Sigmoid colon (tissue), 7 donors: Measurements from ENCODE around the gene IL6R. TPM values are rescaled to one million over a fixed set of nuclear protein-coding genes. Genes with fewer than 3 reads are reported as not detected.

Experiments
- DNase-seq: peaks from one replicate; pipeline ENCODE4 v3.0.0-alpha.2; 2019
- H3K27ac ChIP-seq, 4 donors: fragments of 200-600 bp; sonication (generic); one replicate each; pipeline ENCODE4 v1.5.1; 2016 to 2019; ENCODE audit warnings: mild to moderate bottlenecking in 1 of 4
- H3K27me3 ChIP-seq, 3 donors: fragments of 200-600 bp; sonication (generic); one replicate each; pipeline ENCODE4 v1.5.1; 2019; ENCODE audit warnings: mild to moderate bottlenecking in 1 of 3
- H3K36me3 ChIP-seq, 4 donors: fragments of 200-600 bp; sonication (generic); one replicate each; pipeline ENCODE4 v1.5.1; 2016 to 2019
- H3K4me1 ChIP-seq, 4 donors: fragments of 200-600 bp; sonication (generic); one replicate each; pipeline ENCODE4 v1.5.1; 2017 to 2019
- H3K4me3 ChIP-seq, 4 donors: fragments of 200-600 bp; sonication (generic); one replicate each; pipeline ENCODE4 v1.5.1; 2017 to 2019; ENCODE audit warnings: mild to moderate bottlenecking in 2 of 4, moderate library complexity in 1 of 4
- H3K9me3 ChIP-seq, 4 donors: fragments of 200-600 bp in 3 of 4; sonication (generic) in 3 of 4; one replicate each; pipeline versions ENCODE4 v1.5.1 to v1.6.1; 2013 to 2019
- EP300 ChIP-seq, 4 donors: sonication (generic); formaldehyde crosslinking; IDR thresholded peaks; one replicate each; pipeline ENCODE4 v1.6.1; 2017; ENCODE audit warnings: antibody characterized with exemption in 4 of 4
- POLR2A ChIP-seq, 2 donors: fragments of 450-650 bp; IDR thresholded peaks; one replicate each; pipeline ENCODE4 v1.6.1; 2016; ENCODE audit warnings: antibody characterized with exemption in 2 of 2, mild to moderate bottlenecking in 2 of 2, moderate library complexity in 2 of 2
- POLR2AphosphoS5 ChIP-seq, 4 donors: sonication (generic); formaldehyde crosslinking; IDR thresholded peaks; one replicate each; pipeline ENCODE4 v1.6.1; 2017; ENCODE audit warnings: antibody characterized with exemption in 4 of 4
- WGBS, 2 donors: extraction: QIAGEN DNeasy Blood & Tissue Kit; methylation state at CpG; one replicate each; pipeline ENCODE4 v1.1.7; 2013; 5-methylcytosine and 5-hydroxymethylcytosine counted together
- intact Hi-C: fragments of 100-400 bp; cut with DNase I; formaldehyde crosslinking; loops from one replicate; pipeline ENCODE4 v1.15.1; 2023
- polyA plus RNA-seq, 3 donors: library from polyadenylated mRNA; stranded (reverse); fragments of 200-250 nt; gene quantifications; one replicate each; pipeline ENCODE4 v1.2.3, GENCODE V29; 2013
- total RNA-seq, 4 donors: library from RNA; depleted of rRNA; stranded (reverse); fragments of >200 nt; gene quantifications; one replicate each; pipeline ENCODE4 v1.1.0, GENCODE V29; 2016
- TF ChIP-seq, protein P1 (sequence below), 4 experiments: fragments of 450-650 bp in 3 of 4; fragments of 200-600 bp in 1 of 4; IDR thresholded peaks; one replicate each; pipeline ENCODE4 v1.5.1; 2016 to 2019; ENCODE audit warnings: antibody characterized with exemption in 4 of 4, mild to moderate bottlenecking in 3 of 4, moderate library complexity in 2 of 4
- donor health status: healthy with polysubstance abuse.
- donor health status: Bipolar disorder and iron deficiency.
- donor health status: healthy.

IL6R gene
- total and polyA plus RNA-seq, 7 donors, result 3.0 to 40.2 (median 22.9) TPM

DNA sequence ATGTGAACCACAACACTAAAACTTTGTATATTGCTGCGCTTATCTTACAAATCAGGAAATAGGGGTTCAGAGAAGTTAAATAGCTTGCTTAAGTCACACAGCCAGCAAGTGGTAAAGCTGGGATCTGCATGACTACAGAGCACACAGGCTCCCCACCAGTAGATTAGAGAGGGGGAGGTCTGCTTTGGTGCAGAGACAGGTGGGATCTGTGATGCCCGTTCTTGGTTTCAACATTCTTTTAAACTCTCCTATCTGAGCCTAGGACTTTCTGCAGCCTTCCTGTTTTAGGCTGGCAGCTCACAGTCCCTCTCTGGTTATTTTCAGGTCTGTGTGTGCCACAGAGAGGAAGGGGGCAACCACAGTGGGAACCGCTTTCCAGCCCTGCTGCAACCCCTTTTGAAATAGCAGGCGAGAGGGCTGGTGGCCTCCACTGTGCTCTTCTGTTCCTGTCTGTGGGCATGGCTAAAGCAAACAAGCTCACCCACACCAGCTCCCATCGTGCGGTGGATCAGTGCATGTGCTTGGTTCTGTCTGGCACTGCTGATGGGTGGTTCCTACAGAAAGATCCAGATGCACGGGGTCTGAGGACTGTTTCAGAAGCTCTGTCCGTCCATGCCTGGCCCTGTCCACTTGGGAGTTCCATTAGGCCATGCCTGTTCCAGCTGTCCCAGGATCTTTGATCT, 1.7 kb upstream of the IL6R start:
- H3K27me3 ChIP-seq, result no peaks in the 10 kb centered on the region
- H3K9me3 ChIP-seq, result no peaks in the 10 kb centered on the region
- peaks cover 0 to 29% (median 26%) of the 10 kb centered on the region in 4 donors for H3K4me1 ChIP-seq
- WGBS, 2 donors, result 56 to 82% methylated on average over 8 of the region's 8 CpGs
- intact Hi-C loops, result loop anchor here (5.0 kb wide), 1 partner anchor 71 kb away; no protein-coding TSS in a partner anchor
- H3K27ac ChIP-seq, result no peak overlapping the region
- peak; percentile 59 for DNase-seq
- no peak overlapping the region for H3K4me3 ChIP-seq
- H3K36me3 ChIP-seq, result no peaks in the 10 kb centered on the region
- TF ChIP-seq POLR2AphosphoS5 (IDR thresholded peaks at IDR 0.05) (no peak), POLR2A (IDR thresholded peaks at IDR 0.05) (no peak), EP300 (IDR thresholded peaks at IDR 0.05) (no peak)
- TF ChIP-seq, protein P1, sequence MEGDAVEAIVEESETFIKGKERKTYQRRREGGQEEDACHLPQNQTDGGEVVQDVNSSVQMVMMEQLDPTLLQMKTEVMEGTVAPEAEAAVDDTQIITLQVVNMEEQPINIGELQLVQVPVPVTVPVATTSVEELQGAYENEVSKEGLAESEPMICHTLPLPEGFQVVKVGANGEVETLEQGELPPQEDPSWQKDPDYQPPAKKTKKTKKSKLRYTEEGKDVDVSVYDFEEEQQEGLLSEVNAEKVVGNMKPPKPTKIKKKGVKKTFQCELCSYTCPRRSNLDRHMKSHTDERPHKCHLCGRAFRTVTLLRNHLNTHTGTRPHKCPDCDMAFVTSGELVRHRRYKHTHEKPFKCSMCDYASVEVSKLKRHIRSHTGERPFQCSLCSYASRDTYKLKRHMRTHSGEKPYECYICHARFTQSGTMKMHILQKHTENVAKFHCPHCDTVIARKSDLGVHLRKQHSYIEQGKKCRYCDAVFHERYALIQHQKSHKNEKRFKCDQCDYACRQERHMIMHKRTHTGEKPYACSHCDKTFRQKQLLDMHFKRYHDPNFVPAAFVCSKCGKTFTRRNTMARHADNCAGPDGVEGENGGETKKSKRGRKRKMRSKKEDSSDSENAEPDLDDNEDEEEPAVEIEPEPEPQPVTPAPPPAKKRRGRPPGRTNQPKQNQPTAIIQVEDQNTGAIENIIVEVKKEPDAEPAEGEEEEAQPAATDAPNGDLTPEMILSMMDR (IDR thresholded peaks at IDR 0.05), result no peak

GRCh38 chr1:154403983-154404382, 1.2 kb upstream of the IL6R start:
- intact Hi-C loops, result loop anchor here (2.0 to 5.0 kb wide), 2 partner anchors 63 to 72 kb away; no protein-coding TSS in a partner anchor
- Histone ChIP-seq H3K4me3 (no peak overlapping the region), H3K36me3 (no peaks in the 10 kb centered on the region), H3K9me3 (no peaks in the 10 kb centered on the region), H3K27me3 (no peaks in the 10 kb centered on the region), H3K4me1 (peaks cover 0 to 35% (median 32%) of the 10 kb centered on the region in 4 donors), H3K27ac (no peak overlapping the region)
- TF ChIP-seq POLR2AphosphoS5 (IDR thresholded peaks at IDR 0.05), result no peak
- no peak for TF ChIP-seq POLR2A (IDR thresholded peaks at IDR 0.05)
- TF ChIP-seq, protein P1 (IDR thresholded peaks at IDR 0.05), result no peak
- TF ChIP-seq EP300 (IDR thresholded peaks at IDR 0.05), result no peak
- peak; percentile 21 for DNase-seq
- WGBS, 2 donors, result 71 to 91% methylated on average over 3 of the region's 3 CpGs

- intact Hi-C loops, result loop anchor here (2.0 to 5.0 kb wide), 2 partner anchors 62 to 72 kb away; no protein-coding TSS in a partner anchor
- Histone ChIP-seq H3K4me3 (peak overlapping the region; percentile 65 to 90 (median 84)), H3K9me3 (no peaks in the 10 kb centered on the region), H3K36me3 (no peaks in the 10 kb centered on the region), H3K4me1 (peaks cover 0 to 40% (median 38%) of the 10 kb centered on the region in 4 donors), H3K27me3 (no peaks in the 10 kb centered on the region), H3K27ac (peak overlapping the region; percentile 98 to 99 (median 98))
- peak; percentile 69 for DNase-seq
- no peak for TF ChIP-seq EP300 (IDR thresholded peaks at IDR 0.05)
- no peak for TF ChIP-seq POLR2A (IDR thresholded peaks at IDR 0.05)
- no peak for TF ChIP-seq POLR2AphosphoS5 (IDR thresholded peaks at IDR 0.05)
- TF ChIP-seq, protein P1 (IDR thresholded peaks at IDR 0.05), result no peak
- 26 to 34% methylated on average over 11 of the region's 11 CpGs for WGBS, 2 donors
These were observed 622 bp upstream of the IL6R start for GRCh38 chr1:154404511-154404931.

- no peaks in the 10 kb centered on the region for H3K27me3 ChIP-seq
- peak overlapping the region; percentile 98 to 99 (median 98) for H3K27ac ChIP-seq
- no peaks in the 10 kb centered on the region for H3K9me3 ChIP-seq
- peak overlapping the region; percentile 65 to 90 (median 84) for H3K4me3 ChIP-seq
- WGBS, 2 donors, result 1 to 2% methylated on average over 40 of the region's 40 CpGs
- TF ChIP-seq EP300 (IDR thresholded peaks at IDR 0.05) (peak in 1 of 4 donors; percentile 54), POLR2AphosphoS5 (IDR thresholded peaks at IDR 0.05) (peak; percentile 7 to 75 (median 54)), POLR2A (IDR thresholded peaks at IDR 0.05) (no peak)
- TF ChIP-seq, protein P1 (IDR thresholded peaks at IDR 0.05), result peak in 2 of 4 experiments; percentile 49 to 55
- intact Hi-C loops, result loop anchor here (2.0 to 5.0 kb wide), 2 partner anchors 61 to 151 kb away; partner anchors contain the start of gene UBE2Q1
- H3K4me1 ChIP-seq, result peaks cover 0 to 55% (median 52%) of the 10 kb centered on the region in 4 donors
- peak; percentile 94 for DNase-seq
- H3K36me3 ChIP-seq, result no peaks in the 10 kb centered on the region
These were observed 816 bp downstream of the IL6R start for GRCh38 chr1:154405747-154406571.
